Breast epithelium (tissue), 3 donors: ENCODE results near the gene TIMM22.

ENCODE experiments used
- CTCF ChIP-seq, 3 donors: fragments of 450-650 bp; IDR thresholded peaks; one replicate each; pipeline ENCODE4 v1.5.1; 2016 to 2017; ENCODE audit warnings: antibody characterized with exemption in 3 of 3, mild to moderate bottlenecking in 3 of 3, moderate library complexity in 3 of 3
- POLR2A ChIP-seq: fragments of 450-650 bp; IDR thresholded peaks from one replicate; pipeline ENCODE4 v1.6.1; 2016; ENCODE audit warnings: antibody characterized with exemption, mild to moderate bottlenecking, moderate library complexity
- POLR2AphosphoS5 ChIP-seq, 3 donors: sonication (generic); formaldehyde crosslinking; IDR thresholded peaks; one replicate each; pipeline ENCODE4 v1.6.1; 2017; ENCODE audit warnings: antibody characterized with exemption in 3 of 3

DNA sequence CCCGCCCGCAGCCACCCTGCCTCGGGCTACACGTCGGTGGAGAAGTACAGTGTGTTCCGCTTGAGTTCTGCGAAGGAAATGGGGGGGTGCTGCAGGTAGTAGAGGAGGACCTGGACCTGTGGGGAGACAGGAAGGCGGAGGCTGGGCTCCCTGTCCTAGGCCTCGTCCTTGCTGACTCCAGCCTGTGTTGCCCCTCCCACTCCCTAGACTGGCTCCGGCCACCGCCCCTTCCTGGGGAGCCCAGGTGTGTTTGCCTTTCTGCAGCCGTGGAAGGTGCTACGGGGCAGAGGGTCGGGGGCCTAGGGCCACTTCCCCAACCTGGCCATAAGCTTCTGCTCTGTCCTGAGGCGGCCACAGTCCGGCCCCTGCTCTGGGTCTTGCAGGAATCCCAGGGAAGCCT, 9.1 kb downstream of the TIMM22 start:
- TF ChIP-seq POLR2A (no peak), CTCF (IDR thresholded peaks at IDR 0.05) (no peak), POLR2AphosphoS5 (IDR thresholded peaks at IDR 0.05) (no peak)
